HTR-8/SVneo (cell line): ENCODE results near the gene ITGA8.

ENCODE experiments used
- DNase-seq: peaks from one replicate; pipeline ENCODE4 v3.0.0; 2011; ENCODE audit warnings: low spot score, mixed read lengths; ENCODE audit not compliant: insufficient read length
- FAIRE-seq: peaks from 2 replicates; lab custom pipeline; 2011; peaks lifted over from hg19 to GRCh38; lab: Jason Lieb, UNC

Gene ITGA8

DNA sequence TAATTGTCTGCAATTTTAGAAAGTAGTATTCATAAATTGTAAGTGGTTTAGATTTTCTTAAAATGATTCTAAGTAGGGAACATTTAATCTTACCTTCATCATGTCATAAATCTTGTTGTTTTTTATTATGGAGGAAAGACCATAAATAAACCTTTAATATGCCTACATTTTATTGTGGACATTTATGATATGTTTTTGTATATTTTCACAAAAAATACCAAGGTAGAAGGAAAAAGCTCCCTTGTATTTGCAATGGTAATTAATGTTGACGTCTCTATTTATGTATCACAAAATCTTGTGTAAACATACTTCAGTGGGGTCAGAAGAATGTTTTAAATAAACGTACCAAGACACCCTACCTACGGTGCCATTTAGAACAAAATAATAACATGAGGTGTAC, 193.0 kb downstream of the ITGA8 start:
- FAIRE-seq: no peak

DNA sequence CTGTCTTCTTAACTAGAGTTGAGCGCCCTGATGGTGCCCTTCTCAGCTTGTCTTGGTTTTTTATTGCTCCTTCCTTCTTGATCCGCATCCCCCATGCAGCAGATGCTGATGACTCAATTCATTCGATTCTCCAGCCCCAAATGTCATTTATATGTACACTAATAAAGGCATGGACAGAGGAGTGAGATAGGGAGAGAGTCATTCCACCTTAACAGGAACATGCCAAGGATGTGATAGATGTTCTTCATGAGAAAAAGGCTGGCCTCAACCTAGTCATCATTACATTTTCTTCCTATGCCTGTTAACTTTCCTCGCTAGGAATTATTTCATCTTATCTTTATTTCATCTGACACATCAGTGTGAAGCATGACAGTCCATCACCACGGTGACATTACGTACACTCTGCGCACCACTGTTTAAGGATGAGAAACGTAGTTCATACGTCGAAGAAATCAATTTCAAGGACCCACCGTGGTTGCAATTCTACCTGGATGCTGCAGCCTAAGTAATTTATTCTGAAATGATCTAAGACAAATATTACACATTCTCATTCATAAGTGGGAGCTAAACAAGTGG, 198.3 kb downstream of the ITGA8 start:
- no peak for FAIRE-seq
- DNase-seq: no peak

More for the DNA sequence above, 193.0 kb downstream of the ITGA8 start:
- DNase-seq: no peak

DNA sequence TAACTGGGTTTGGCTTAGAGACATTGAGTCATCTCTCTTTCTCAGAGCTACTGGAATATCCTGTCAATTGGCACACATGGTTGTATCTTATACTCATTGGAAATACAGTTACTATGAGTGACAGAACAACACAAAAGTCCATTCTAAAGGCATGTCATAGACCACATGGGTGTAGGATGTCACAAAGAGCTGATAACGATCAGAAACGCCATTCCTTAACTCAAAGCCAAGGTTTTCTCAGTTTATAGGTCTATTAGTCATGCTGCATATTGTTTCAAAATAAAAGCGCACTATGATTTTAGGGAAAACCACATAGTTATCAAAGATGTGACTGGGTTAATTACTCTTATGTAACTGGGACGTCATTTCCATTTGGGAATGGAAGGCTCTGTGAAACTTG, 201.5 kb downstream of the ITGA8 start:
- no peak for FAIRE-seq

DNA sequence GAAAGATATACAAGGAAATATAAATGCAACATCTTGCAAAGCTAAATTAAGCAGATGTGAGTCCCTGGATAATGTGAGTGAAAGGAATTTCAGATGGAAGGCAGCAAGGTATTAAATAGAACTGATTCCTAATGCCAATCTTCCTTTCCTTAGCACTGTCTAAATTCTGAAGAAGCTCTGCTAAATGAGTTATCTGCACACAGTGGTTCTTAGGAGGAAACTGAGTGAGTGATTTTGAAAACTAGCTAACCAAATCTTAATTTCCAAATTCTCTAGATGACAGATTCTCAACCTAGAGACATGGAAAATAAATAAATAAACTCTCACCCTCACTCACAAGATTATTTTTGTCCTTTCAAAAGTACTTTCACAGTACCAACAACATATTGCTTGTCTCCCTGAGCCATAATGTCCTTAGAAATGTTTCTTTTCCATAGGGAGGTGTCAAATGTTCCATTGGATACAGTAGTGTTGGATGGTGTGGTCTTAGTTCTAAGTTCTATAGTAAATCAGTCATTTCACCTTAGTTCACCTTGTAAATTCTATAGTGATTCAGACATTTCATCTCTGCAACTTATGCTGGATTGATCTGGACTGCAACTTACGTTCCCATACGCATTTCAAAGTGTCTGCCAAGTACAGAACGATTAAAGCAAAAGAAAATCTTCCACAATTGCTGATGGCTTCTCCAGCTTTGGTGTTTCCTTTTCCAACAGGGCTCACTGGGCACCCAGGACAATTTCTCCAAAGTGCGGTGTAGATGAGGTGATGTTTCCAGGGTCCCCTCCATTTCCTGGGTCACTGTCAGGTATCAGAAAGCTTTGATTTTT, 203.3 kb downstream of the ITGA8 start:
- FAIRE-seq: no peak

More for the DNA sequence above, 201.5 kb downstream of the ITGA8 start:
- DNase-seq: peak; percentile 18

DNA sequence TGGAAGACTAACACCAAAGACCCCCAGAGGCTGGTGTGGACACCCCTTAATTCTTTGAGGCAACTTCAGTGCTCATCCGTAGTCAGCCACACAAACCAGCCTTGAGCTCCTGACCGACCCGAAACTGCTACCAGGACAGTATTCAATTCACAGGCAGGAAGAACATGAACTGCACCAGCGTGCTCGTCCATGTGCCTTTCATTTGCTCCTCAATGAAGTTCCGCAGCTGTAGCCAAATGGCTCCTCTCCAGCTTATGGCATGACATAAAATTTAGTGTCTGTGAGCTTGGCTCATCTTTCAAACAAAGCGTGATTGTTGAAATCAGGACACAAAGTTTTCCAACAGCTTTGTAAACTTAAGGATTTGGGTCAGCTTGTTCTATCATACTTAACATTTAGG, 204.5 kb downstream of the ITGA8 start:
- DNase-seq (no peak), FAIRE-seq (no peak)

More for the DNA sequence above, 203.3 kb downstream of the ITGA8 start:
- DNase-seq: no peak

DNA sequence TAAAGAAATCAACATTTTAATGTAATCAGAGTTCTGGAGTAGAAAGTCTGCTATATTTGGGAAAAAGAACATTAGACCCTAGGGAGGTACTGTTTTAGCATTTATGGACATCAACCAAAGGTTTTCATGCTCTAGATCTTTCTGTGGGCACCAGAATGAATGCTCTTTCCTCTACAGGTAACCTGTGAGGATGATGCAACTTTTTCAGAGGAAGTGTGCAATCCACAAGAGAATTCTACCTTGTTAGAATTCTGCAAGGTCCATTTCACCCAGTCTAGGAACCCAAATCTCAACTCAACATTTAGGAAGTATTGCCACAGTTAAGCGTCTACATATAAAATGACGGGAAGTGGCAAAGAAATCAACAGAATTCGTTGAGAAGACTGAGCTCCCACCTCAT, 208.8 kb downstream of the ITGA8 start:
- DNase-seq (no peak), FAIRE-seq (no peak)

DNA sequence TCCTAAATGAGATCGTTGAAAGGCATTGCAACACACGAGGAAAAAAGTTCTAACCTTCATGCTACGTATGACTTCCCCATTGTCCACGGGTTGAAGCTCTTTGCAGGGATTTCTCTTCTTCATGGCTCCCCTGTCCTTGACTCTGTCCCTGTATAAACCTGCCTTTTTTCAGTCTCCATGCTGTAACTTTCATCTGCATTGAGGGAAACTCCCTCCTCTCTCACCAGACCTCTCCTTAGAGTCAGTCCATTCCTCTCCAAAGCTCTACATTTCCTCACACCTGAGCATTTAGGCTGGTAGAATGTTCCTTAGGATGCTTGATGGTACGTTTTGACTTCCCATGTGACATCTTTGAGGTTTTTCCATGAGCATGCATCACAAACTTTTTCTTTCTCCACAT, 214.4 kb downstream of the ITGA8 start:
- no peak for FAIRE-seq
- no peak for DNase-seq

DNA sequence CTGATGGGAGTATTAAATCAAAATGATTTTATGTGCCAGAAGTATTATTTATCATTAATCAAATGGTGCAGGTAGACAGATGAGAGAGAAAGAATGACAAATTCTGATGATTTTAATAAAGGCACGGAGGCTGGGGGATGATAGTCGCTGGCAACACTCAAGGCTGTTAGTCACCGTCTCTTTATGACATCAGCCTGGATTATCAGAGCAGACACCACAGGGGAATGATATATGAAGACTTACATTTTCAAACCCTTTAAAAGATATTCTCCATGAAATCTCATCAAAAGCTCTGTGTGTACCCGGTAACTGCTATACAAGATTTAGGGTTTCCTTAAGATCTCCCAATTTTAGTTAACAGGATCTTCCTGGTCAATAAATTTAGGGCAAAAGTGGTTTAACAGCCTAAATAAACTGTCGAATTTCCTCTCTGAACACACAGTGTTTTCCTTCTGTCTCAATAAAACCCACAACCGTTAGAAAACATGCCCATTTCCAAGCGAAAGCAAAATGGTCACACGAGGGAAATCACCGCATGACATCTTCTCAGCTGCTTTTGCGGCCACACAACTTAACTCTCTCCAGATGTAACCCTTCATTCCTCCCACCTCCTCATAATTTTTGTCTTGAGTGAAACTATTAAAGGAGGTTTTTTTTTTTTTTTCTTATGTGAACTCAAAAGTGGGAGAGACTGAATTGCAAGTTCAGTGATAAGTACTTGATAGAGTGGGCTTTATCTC, 215.5 kb downstream of the ITGA8 start:
- no peak for DNase-seq
- no peak for FAIRE-seq

DNA sequence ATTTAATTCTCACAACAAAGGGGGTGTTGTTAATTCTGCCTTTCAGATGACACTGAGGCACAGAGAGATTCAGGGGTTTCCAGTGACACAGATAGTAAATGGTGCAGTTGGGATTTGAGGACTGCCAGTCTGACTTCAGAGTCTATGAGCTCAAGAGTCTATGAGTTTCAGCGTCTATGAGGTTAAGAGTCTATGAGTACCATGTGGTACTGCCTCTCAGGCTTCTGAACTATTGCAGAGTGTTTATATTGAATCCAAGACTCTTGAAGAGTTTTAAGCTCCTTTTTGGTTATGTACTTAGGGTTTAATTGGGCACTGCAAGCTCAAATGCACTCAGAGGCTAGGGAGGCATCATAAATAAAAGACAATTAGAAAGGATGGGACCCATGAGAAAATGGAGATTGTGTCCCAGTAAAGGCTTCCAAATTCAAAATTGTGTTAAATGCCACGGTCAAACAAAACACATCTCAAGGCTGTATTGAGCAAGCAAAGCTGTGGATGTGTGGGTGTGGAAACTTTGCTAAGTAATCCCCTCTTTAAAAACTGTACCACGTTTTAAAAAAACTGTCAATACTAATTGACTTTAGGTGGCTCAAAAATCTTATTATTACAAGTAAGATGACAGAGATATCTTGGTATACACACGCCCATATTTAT, 224.7 kb downstream of the ITGA8 start:
- DNase-seq: no peak
- no peak for FAIRE-seq

DNA sequence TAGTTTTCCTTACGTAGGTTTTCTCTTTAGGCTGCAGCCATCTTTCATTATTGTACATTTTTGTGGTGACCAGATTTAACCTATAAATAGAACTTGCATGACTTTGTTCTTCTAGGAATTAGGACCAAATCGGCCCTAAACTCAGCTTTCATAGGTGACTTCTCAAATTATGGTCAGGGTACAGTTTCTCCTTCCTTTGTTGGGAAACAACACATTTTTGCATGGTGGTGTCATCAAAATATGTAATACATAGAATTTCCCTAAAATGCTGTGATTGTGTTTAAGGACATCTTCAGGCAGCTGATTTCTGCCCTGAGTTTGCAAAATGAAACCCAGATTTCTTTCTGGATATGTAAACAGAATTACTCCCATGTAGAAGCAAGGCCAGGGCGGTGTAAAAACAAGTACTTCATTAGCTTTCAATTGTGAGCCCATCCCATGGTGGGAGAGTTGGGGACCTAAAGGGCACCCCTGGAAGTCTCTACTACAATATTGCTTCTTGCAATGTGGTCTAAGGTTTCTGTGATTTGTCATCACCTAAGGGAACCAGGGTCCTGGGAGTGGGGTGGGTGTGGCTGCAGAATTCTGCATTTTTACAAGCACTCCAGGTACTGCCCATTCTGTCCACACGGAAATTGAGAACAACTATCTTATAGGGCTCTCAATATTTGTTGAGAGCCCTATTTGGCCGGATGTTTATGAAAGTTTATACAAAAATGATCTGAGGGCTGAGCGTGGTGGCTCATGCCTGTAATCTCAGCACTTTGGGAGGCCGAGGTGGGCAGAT, 227.7 kb downstream of the ITGA8 start:
- DNase-seq (no peak), FAIRE-seq (no peak)

DNA sequence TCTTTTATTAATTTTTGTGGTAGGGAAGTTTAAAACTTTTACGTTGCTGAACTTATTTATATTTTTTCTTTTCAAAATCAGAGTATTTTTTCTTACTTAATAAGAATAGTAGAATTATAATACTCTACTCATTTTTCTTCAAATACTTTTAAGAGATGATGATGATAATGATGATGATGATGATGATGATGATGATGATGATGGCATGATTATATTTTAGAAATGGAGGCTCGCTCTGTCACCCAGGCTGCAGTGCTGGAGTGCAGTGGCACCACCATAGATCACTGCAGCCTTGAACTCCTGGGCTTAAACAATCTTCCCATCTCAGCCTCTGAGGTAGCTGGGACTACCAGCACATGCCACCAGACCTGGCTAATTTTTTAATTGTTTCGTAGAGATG, 230.3 kb downstream of the ITGA8 start:
- no peak for DNase-seq
- FAIRE-seq: no peak

DNA sequence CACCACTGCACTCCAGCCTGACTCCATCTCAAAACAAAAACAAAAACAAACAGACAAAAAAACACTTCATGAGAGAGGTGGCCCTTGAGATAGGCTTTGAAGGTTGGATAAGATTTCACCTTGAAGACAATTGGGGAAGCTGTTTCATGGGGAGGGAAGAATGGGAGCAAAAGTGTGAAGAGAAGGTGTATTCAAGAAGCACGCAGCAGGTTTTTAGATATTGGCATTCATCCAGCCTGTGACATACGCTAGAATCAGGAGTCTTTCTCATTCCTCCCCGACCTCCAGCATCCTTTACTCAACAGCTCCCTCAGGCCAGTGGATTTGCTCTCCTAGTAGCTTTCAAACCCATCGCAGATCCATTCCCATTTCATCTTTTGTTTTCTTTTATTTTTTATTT, 232.3 kb downstream of the ITGA8 start:
- FAIRE-seq (no peak), DNase-seq (no peak)

DNA sequence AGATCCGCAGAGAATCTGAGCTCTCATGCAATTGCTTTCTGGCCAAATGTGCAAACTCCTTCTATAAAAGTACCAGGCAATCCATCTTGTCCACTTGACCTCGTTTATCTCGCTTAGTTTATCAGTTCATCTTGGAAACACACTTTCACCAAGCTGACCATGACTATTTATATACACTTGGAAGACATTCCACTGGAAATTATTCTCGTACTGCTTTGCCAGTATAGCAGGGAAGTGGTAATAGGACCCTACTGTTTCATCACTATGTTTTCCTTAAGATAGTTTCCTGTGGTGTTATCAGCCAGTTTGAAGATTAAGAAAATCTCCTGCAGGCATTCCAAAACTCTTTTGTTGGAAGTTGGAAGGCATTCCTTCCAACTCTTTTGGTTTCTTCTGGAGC, 233.3 kb downstream of the ITGA8 start:
- FAIRE-seq (no peak), DNase-seq (no peak)

DNA sequence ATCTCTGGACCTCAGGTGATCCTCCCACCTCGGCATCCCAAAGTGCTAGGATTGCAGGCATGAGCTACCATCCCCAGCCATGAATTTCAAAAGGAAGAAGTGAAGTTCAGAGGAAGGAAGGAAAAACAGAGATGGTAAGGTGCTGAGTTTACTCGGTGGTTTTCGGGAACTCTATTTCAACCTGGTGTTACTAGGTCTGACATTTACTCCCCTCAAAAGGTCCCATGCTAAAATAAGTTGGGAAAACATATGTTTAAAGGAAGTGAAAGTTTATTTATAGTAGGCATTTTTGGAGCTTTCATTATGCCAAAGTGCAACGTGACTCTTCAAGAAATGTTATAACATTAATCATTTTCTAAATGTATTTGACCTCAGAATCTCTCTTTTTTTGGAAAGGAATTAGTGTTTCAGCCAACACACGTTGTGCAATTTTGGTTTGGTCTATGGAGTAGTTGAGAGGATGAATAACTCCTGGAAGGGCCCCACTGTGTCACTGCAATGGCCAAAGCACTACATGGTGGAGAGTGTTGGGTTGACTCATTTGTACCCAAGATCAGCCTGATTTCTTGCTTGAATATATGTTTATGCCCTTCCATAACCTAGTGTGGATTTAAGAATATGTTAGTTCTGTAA, 233.9 kb downstream of the ITGA8 start:
- no peak for DNase-seq
- FAIRE-seq: no peak

DNA sequence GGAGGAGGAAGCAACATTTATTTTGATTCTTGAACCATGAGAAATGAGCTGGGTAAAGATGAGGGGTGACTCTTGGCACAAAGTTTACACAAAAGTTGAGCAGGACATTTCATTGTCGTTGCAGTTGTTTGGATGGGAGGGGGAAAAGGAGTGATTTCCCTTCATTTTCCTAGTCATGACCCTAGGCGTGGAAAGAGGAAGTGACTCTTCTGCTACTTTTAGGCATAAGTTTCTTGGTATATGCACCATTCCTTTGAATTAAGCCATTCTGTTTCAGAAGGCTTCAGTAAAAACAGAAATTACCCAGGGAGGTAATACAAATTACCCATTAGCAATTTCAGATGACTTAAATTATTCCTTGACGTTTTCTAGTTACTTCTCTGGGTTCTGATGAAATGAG, 234.7 kb downstream of the ITGA8 start:
- FAIRE-seq: no peak
- DNase-seq: no peak

DNA sequence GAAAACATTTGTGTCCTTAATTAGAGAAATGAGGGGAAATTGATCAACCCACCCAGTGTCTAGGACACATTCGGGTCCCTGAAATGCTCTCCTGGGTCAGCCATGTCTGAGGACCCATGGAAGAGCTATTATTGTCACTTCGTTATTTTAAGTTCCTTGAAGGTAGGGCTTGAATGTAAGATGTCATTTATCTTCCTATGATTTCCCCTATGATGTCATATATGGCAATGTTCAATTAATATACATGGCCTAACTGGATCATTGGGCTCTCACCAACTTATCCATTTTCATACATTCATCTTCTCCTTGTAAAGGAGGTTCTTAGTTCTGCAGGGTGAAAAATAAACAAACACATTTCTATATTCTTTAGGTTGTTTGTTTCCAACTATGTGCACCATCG, 235.6 kb downstream of the ITGA8 start:
- DNase-seq (no peak), FAIRE-seq (no peak)

DNA sequence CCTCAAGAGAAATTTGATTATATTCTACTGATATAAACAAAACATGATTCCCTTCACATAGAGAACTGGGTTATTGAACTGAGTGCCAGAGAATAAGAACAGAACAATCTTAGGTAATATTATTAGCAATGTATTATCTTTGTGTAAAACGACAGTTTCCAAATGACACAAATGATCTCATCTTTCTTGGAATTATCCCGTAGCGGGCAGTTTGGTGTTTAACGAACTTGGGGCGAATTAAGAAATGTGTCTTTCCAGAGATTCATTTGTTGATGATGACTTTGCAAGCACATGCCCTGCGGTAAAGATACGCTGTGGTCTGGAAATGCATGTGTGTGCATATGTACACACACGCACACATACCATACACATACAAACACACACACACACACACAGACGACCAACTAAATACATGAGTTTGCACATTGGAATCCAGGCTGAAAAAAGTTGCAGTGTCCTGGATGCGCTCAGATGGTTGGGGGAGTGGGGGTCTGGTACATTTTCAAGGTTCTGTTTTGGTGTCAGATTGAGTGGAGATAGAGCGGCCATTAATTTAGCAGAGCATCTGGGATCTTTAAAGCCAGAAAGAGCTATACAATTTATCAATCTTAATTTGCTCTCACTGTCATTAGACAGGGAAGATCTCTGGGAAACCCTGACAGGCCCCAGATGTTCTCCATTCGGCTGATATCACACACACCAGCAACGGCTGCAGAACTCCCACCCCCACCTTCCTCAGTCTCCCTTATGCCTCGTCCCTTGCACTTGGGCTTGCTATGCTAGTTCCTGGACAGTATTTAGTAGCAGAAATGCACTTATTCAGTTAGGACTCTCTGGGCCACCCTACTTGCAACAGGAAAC, 236.3 kb downstream of the ITGA8 start:
- no peak for DNase-seq
- no peak for FAIRE-seq

DNA sequence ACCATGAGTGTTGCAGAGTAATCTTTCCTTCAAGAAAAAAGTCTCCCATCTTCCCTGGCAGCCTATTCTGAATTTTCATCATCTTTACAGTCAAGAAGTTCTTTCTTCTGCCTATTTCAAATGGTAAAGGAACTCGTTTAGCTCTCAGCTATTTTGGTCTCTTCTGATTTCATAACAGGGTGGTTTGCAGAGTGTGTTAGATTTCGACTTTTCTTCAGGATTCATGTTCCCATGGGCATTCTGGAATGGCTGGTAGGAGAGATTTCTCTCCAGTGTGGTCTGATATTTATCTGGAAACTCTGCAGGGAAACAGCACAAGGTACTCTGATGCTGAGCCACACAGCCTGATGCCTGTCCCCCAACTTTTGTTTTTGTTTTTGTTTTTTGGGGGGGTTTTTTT, 237.6 kb downstream of the ITGA8 start:
- DNase-seq (no peak), FAIRE-seq (no peak)

DNA sequence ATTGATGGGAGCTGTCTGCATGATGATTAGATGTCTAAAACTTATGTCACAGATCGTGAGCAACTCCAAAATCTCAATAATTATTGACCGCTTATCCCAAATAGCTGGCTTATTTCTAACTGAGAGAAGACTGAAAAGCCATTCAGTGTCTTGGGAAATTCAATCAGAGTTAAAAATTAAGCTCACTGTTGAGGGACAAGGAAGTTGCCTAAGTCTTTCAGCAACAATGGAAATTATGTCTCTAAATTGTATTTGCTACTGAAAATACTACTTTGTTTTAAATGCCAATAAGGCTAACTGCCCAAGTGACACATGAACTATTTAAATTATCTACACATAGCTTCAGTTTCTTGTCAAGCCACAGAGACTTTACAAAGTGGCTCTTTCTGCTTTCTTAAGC, 240.8 kb downstream of the ITGA8 start:
- FAIRE-seq (no peak), DNase-seq (no peak)
